ENCODE results near the gene PTPRC.
A peak's percentile ranks its signal among the peaks of the same experiment; 100 is the strongest.

The PTPRC gene

GRCh38 chr1:198679535-198680173 is 40.8 kb downstream of the PTPRC start:
- Histone ChIP-seq H3K36me3 (ENCODE audit: control insufficient read depth, insufficient read depth, low read length) (no peaks in the 10 kb centered on the region), H4K8ac (ENCODE audit: low read depth, low read length) (no peak overlapping the region), H3K79me1 (ENCODE audit: low read length) (no peaks in the 10 kb centered on the region), H3K4me2 (ENCODE audit: low read length) (no peak overlapping the region), H3K4me3 (ENCODE audit: low read length) (no peak overlapping the region), H4K5ac (ENCODE audit: low read length) (no peak overlapping the region), H2BK15ac (replicated peaks; ENCODE audit: low read depth) (no peak overlapping the region), H3K4me1 (ENCODE audit: control insufficient read depth, low read depth, low read length) (no peaks in the 10 kb centered on the region), H3K9ac (ENCODE audit: low read length) (no peak overlapping the region), H3K56ac (ENCODE audit: low read length) (no peak overlapping the region), H3K27ac (ENCODE audit: low read depth, low read length) (no peak overlapping the region), H2AK5ac (ENCODE audit: low read length) (no peak overlapping the region), H3K27me3 (ENCODE audit: insufficient read depth, low read length, poor library complexity) (no peaks in the 10 kb centered on the region), H3K23ac (ENCODE audit: low read length) (no peak overlapping the region), H2BK120ac (ENCODE audit: low read depth, low read length) (no peak overlapping the region), H3K79me2 (ENCODE audit: control insufficient read depth, insufficient read depth, low read length) (no peaks in the 10 kb centered on the region), H3K4ac (ENCODE audit: low read depth, low read length) (no peak overlapping the region), H2BK5ac (ENCODE audit: low read length) (no peak overlapping the region), H3K18ac (ENCODE audit: low read length) (no peak overlapping the region)
- no peak for DNase-seq
- WGBS (ENCODE audit: extremely low coverage, insufficient coverage, low lambda C conversion rate): no CpG with 5 or more reads among the region's 31 CpGs

GRCh38 chr1:198680174-198680875 is 41.5 kb downstream of the PTPRC start:
- Histone ChIP-seq H3K4ac (ENCODE audit: low read depth, low read length) (no peak overlapping the region), H3K79me1 (ENCODE audit: low read length) (no peaks in the 10 kb centered on the region), H3K23ac (ENCODE audit: low read length) (no peak overlapping the region), H3K27me3 (ENCODE audit: insufficient read depth, low read length, poor library complexity) (no peaks in the 10 kb centered on the region), H3K4me2 (ENCODE audit: low read length) (no peak overlapping the region), H3K79me2 (ENCODE audit: control insufficient read depth, insufficient read depth, low read length) (no peaks in the 10 kb centered on the region), H3K36me3 (ENCODE audit: control insufficient read depth, insufficient read depth, low read length) (no peaks in the 10 kb centered on the region), H3K4me3 (ENCODE audit: low read length) (no peak overlapping the region), H3K9ac (ENCODE audit: low read length) (no peak overlapping the region), H2BK120ac (ENCODE audit: low read depth, low read length) (no peak overlapping the region), H3K56ac (ENCODE audit: low read length) (no peak overlapping the region), H3K4me1 (ENCODE audit: control insufficient read depth, low read depth, low read length) (no peaks in the 10 kb centered on the region), H2BK15ac (replicated peaks; ENCODE audit: low read depth) (no peak overlapping the region), H4K5ac (ENCODE audit: low read length) (no peak overlapping the region), H4K8ac (ENCODE audit: low read depth, low read length) (no peak overlapping the region), H2AK5ac (ENCODE audit: low read length) (no peak overlapping the region), H2BK5ac (ENCODE audit: low read length) (no peak overlapping the region), H3K27ac (ENCODE audit: low read depth, low read length) (no peak overlapping the region), H3K18ac (ENCODE audit: low read length) (no peak overlapping the region)
- DNase-seq: no peak
- no CpG with 5 or more reads among the region's 15 CpGs for WGBS (ENCODE audit: extremely low coverage, insufficient coverage, low lambda C conversion rate)

GRCh38 chr1:198681252-198681651 is 42.4 kb downstream of the PTPRC start:
- DNase-seq: no peak
- no peaks in the 10 kb centered on the region for H3K27me3 ChIP-seq (ENCODE audit: insufficient read depth, low read length, poor library complexity)
- no peak overlapping the region for H3K4me2 ChIP-seq (ENCODE audit: low read length)
- no peak overlapping the region for H4K5ac ChIP-seq (ENCODE audit: low read length)
- no peak overlapping the region for H3K27ac ChIP-seq (ENCODE audit: low read depth, low read length)
- no peak overlapping the region for H3K18ac ChIP-seq (ENCODE audit: low read length)
- WGBS (ENCODE audit: extremely low coverage, insufficient coverage, low lambda C conversion rate): no CpG with 5 or more reads among the region's 1 CpG
- H3K9ac ChIP-seq (ENCODE audit: low read length): no peak overlapping the region
- no peaks in the 10 kb centered on the region for H3K79me1 ChIP-seq (ENCODE audit: low read length)
- no peak overlapping the region for H3K4me3 ChIP-seq (ENCODE audit: low read length)
- H3K79me2 ChIP-seq (ENCODE audit: control insufficient read depth, insufficient read depth, low read length): no peaks in the 10 kb centered on the region
- H3K23ac ChIP-seq (ENCODE audit: low read length): no peak overlapping the region
- no peak overlapping the region for H2BK5ac ChIP-seq (ENCODE audit: low read length)
- no peak overlapping the region for H2BK15ac ChIP-seq (replicated peaks; ENCODE audit: low read depth)
- no peak overlapping the region for H3K56ac ChIP-seq (ENCODE audit: low read length)
- H3K4ac ChIP-seq (ENCODE audit: low read depth, low read length): no peak overlapping the region
- no peak overlapping the region for H2AK5ac ChIP-seq (ENCODE audit: low read length)
- H3K4me1 ChIP-seq (ENCODE audit: control insufficient read depth, low read depth, low read length): no peaks in the 10 kb centered on the region
- H4K8ac ChIP-seq (ENCODE audit: low read depth, low read length): no peak overlapping the region
- no peak overlapping the region for H2BK120ac ChIP-seq (ENCODE audit: low read depth, low read length)
- H3K36me3 ChIP-seq (ENCODE audit: control insufficient read depth, insufficient read depth, low read length): no peaks in the 10 kb centered on the region

GRCh38 chr1:198681831-198682759 is 43.3 kb downstream of the PTPRC start:
- DNase-seq: peak; percentile 80

GRCh38 chr1:198682850-198683249 is 44.0 kb downstream of the PTPRC start:
- H3K18ac ChIP-seq (ENCODE audit: low read length): no peak overlapping the region
- H3K4me1 ChIP-seq (ENCODE audit: control insufficient read depth, low read depth, low read length): no peaks in the 10 kb centered on the region
- no peaks in the 10 kb centered on the region for H3K27me3 ChIP-seq (ENCODE audit: insufficient read depth, low read length, poor library complexity)
- H3K36me3 ChIP-seq (ENCODE audit: control insufficient read depth, insufficient read depth, low read length): no peaks in the 10 kb centered on the region
- H2BK15ac ChIP-seq (replicated peaks; ENCODE audit: low read depth): no peak overlapping the region
- H4K8ac ChIP-seq (ENCODE audit: low read depth, low read length): no peak overlapping the region
- H3K4me2 ChIP-seq (ENCODE audit: low read length): no peak overlapping the region
- no peak overlapping the region for H3K9ac ChIP-seq (ENCODE audit: low read length)
- no peaks in the 10 kb centered on the region for H3K79me2 ChIP-seq (ENCODE audit: control insufficient read depth, insufficient read depth, low read length)
- no peak overlapping the region for H3K4me3 ChIP-seq (ENCODE audit: low read length)
- H3K23ac ChIP-seq (ENCODE audit: low read length): no peak overlapping the region
- H2AK5ac ChIP-seq (ENCODE audit: low read length): no peak overlapping the region
- no peak overlapping the region for H2BK5ac ChIP-seq (ENCODE audit: low read length)
- no peak overlapping the region for H4K5ac ChIP-seq (ENCODE audit: low read length)
- H3K79me1 ChIP-seq (ENCODE audit: low read length): no peaks in the 10 kb centered on the region
- H3K27ac ChIP-seq (ENCODE audit: low read depth, low read length): no peak overlapping the region
- no CpG with 5 or more reads among the region's 2 CpGs for WGBS (ENCODE audit: extremely low coverage, insufficient coverage, low lambda C conversion rate)
- H3K4ac ChIP-seq (ENCODE audit: low read depth, low read length): no peak overlapping the region
- no peak overlapping the region for H2BK120ac ChIP-seq (ENCODE audit: low read depth, low read length)
- DNase-seq: no peak
- no peak overlapping the region for H3K56ac ChIP-seq (ENCODE audit: low read length)

More at GRCh38 chr1:198681831-198682759, 43.3 kb downstream of the PTPRC start:
- no peak overlapping the region for H2AK5ac ChIP-seq (ENCODE audit: low read length)
- H3K4me2 ChIP-seq (ENCODE audit: low read length): no peak overlapping the region
- H3K79me2 ChIP-seq (ENCODE audit: control insufficient read depth, insufficient read depth, low read length): no peaks in the 10 kb centered on the region
- no peak overlapping the region for H3K18ac ChIP-seq (ENCODE audit: low read length)
- H3K23ac ChIP-seq (ENCODE audit: low read length): no peak overlapping the region
- WGBS (ENCODE audit: extremely low coverage, insufficient coverage, low lambda C conversion rate): no CpG with 5 or more reads among the region's 7 CpGs
- no peak overlapping the region for H3K56ac ChIP-seq (ENCODE audit: low read length)
- no peak overlapping the region for H4K8ac ChIP-seq (ENCODE audit: low read depth, low read length)
- H2BK5ac ChIP-seq (ENCODE audit: low read length): no peak overlapping the region
- H3K4me3 ChIP-seq (ENCODE audit: low read length): no peak overlapping the region
- H3K79me1 ChIP-seq (ENCODE audit: low read length): no peaks in the 10 kb centered on the region
- H2BK15ac ChIP-seq (replicated peaks; ENCODE audit: low read depth): no peak overlapping the region
- H2BK120ac ChIP-seq (ENCODE audit: low read depth, low read length): no peak overlapping the region
- no peak overlapping the region for H3K4ac ChIP-seq (ENCODE audit: low read depth, low read length)
- H4K5ac ChIP-seq (ENCODE audit: low read length): no peak overlapping the region
- H3K27me3 ChIP-seq (ENCODE audit: insufficient read depth, low read length, poor library complexity): no peaks in the 10 kb centered on the region
- H3K36me3 ChIP-seq (ENCODE audit: control insufficient read depth, insufficient read depth, low read length): no peaks in the 10 kb centered on the region
- no peak overlapping the region for H3K27ac ChIP-seq (ENCODE audit: low read depth, low read length)
- H3K9ac ChIP-seq (ENCODE audit: low read length): no peak overlapping the region
- no peaks in the 10 kb centered on the region for H3K4me1 ChIP-seq (ENCODE audit: control insufficient read depth, low read depth, low read length)

Data from mesendoderm (in vitro differentiated cells).